ENCODE results near the gene GNG7.

Gene GNG7

DNA sequence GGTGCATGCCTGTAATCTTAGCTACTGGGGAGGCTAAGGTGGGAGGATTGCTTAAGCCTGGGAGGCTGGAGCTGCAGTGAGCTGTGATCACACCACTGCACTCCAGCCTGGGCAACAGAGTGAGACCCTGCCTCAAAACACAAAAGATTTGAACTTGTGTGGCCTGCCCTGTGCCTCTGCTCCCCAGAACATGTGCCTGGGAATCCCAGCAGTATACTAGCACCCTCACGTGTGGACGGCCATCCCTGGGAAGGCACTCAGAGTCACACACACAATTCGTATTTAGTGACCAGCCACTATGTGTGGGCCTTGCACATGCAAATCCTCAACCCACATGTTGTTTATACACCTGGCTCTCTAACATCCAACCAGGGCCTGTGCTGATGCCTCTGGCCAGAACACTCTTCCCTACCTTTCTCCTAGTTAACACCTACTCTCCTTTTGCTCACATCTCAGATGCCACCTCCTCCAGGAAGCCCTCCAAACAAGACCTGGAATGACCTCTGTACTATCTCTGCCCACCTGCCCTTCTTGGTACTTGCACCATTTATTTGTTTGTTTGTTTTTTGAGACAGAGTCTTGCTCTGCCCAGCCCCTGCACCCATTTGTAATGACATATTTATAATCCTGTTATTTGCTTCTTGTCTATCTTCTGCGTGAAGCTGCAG lies 218.9 kb downstream of the GNG7 start:
- Histone ChIP-seq H3K4me3 (ENCODE audit: low read depth, low read length) (no peak overlapping the region), H3K9ac (no peak overlapping the region), H3K36me3 (ENCODE audit: control insufficient read depth, insufficient read depth, low read length) (no peaks in the 10 kb centered on the region), H2AFZ (no peak overlapping the region), H3K4me2 (ENCODE audit: low read length) (no peak overlapping the region), H3K27ac (no peak overlapping the region), H3K9me3 (ENCODE audit: control insufficient read depth, low read length) (no peaks in the 10 kb centered on the region), H3K4me1 (no peaks in the 10 kb centered on the region), H3K27me3 (ENCODE audit: control insufficient read depth, insufficient read depth, low read length) (no peaks in the 10 kb centered on the region), H3K79me2 (no peaks in the 10 kb centered on the region)
- TF ChIP-seq, protein P1, sequence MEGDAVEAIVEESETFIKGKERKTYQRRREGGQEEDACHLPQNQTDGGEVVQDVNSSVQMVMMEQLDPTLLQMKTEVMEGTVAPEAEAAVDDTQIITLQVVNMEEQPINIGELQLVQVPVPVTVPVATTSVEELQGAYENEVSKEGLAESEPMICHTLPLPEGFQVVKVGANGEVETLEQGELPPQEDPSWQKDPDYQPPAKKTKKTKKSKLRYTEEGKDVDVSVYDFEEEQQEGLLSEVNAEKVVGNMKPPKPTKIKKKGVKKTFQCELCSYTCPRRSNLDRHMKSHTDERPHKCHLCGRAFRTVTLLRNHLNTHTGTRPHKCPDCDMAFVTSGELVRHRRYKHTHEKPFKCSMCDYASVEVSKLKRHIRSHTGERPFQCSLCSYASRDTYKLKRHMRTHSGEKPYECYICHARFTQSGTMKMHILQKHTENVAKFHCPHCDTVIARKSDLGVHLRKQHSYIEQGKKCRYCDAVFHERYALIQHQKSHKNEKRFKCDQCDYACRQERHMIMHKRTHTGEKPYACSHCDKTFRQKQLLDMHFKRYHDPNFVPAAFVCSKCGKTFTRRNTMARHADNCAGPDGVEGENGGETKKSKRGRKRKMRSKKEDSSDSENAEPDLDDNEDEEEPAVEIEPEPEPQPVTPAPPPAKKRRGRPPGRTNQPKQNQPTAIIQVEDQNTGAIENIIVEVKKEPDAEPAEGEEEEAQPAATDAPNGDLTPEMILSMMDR (IDR thresholded peaks at IDR 0.05): no peak

DNA sequence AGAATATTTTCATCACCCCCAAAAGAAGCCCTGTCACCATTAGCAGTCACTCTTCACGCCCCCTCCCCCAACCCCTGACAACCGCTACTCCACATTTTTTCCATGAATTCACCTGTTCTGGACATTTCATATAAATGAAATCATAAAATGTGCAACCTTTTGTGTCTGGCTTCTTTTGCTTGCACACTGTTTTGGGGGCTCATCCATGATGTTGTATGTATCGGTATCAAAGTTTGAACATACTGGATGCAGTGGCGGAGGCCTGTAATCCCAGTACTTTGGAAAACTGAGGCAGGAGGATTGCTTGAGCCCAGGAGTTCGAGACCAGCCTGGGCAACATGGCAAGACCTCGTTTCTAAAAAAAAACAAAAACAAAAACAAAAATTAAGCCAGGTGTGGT lies 219.4 kb downstream of the GNG7 start:
- Histone ChIP-seq H3K4me3 (ENCODE audit: low read depth, low read length) (no peak overlapping the region), H3K27me3 (ENCODE audit: control insufficient read depth, insufficient read depth, low read length) (no peaks in the 10 kb centered on the region), H3K27ac (no peak overlapping the region), H3K36me3 (ENCODE audit: control insufficient read depth, insufficient read depth, low read length) (no peaks in the 10 kb centered on the region), H3K79me2 (no peaks in the 10 kb centered on the region), H3K9me3 (ENCODE audit: control insufficient read depth, low read length) (no peaks in the 10 kb centered on the region), H3K4me1 (peaks cover 5% of the 10 kb centered on the region), H3K9ac (no peak overlapping the region), H2AFZ (no peak overlapping the region), H3K4me2 (ENCODE audit: low read length) (no peak overlapping the region)
- TF ChIP-seq, protein P1 (IDR thresholded peaks at IDR 0.05): no peak

DNA sequence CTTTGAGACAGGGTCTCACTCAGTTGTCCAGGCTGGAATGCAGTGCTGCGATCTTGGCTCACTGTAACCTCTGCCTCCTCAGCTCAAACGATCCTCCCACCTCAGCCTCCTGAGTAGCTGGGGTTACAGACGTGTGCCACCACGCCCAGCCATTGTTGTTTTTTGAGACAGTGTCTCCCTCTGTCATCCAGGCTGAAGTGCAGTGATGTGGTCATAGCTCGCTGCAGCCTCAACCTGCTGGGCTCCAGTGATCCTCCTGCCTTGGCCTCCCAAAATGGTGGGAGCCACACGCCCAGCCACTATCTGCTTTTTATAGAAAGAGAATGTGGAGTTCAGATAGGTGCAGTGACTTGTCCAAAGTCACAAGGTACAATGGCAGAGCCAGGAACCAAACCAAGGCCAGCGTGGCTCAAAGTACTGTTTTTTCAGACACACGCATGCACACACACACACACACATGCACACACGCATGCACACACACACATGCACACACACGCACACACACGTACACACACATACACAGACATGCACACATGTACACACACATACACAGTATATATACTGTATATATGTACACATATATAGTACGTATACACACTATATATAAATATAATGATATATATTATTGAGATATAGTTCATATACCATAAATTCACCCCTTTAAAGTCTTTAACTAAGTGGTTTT lies 220.0 kb downstream of the GNG7 start:
- TF ChIP-seq, protein P1 (IDR thresholded peaks at IDR 0.05): no peak
- peaks cover 8% of the 10 kb centered on the region for H3K4me1 ChIP-seq
- no peaks in the 10 kb centered on the region for H3K79me2 ChIP-seq
- H3K27ac ChIP-seq: no peak overlapping the region
- H3K4me3 ChIP-seq (ENCODE audit: low read depth, low read length): no peak overlapping the region
- H3K4me2 ChIP-seq (ENCODE audit: low read length): no peak overlapping the region
- no peak overlapping the region for H2AFZ ChIP-seq
- H3K9ac ChIP-seq: no peak overlapping the region
- H3K36me3 ChIP-seq (ENCODE audit: control insufficient read depth, insufficient read depth, low read length): no peaks in the 10 kb centered on the region
- no peaks in the 10 kb centered on the region for H3K27me3 ChIP-seq (ENCODE audit: control insufficient read depth, insufficient read depth, low read length)
- H3K9me3 ChIP-seq (ENCODE audit: control insufficient read depth, low read length): no peaks in the 10 kb centered on the region

DNA sequence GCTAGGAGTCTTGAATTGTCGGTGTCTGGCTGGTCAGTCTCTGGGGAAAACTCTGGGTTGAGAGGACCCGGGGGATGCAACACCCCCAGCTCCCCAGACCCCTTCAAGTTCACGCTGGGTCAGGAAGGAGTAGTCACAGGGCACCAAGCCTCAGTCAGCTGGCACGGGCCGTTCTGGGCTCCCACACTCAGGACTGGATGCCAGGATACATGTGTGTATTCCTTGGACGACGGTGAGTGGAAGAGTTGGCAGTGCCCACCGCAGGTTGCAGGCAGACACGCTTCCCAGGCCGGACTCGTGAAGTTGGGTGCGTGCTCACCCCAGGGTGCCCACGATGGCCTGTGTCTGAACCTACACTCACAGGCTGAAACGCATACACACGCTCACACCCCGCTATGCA lies 221.0 kb downstream of the GNG7 start:
- Histone ChIP-seq H3K27me3 (ENCODE audit: control insufficient read depth, insufficient read depth, low read length) (no peaks in the 10 kb centered on the region), H2AFZ (no peak overlapping the region), H3K9ac (no peak overlapping the region), H3K36me3 (ENCODE audit: control insufficient read depth, insufficient read depth, low read length) (no peaks in the 10 kb centered on the region), H3K4me1 (peaks cover 8% of the 10 kb centered on the region), H3K4me3 (ENCODE audit: low read depth, low read length) (no peak overlapping the region), H3K79me2 (peaks cover 4% of the 10 kb centered on the region), H3K9me3 (ENCODE audit: control insufficient read depth, low read length) (no peaks in the 10 kb centered on the region), H3K27ac (no peak overlapping the region), H3K4me2 (ENCODE audit: low read length) (no peak overlapping the region)
- TF ChIP-seq, protein P1 (IDR thresholded peaks at IDR 0.05): no peak

Data from parathyroid adenoma (tissue), 2 donors.